CD4-positive, alpha-beta T cell (primary cell): ENCODE data around the gene ADA. TPM values are rescaled to one million over a fixed set of nuclear protein-coding genes. Genes with fewer than 3 reads are reported as not detected.

ENCODE experiments used
- ATAC-seq: fragments of 200-7000 bp; cut with Tn5 transposase; one replicate; pipeline ENCODE4 v1.10.0; 2022; ENCODE audit warnings: mild to moderate bottlenecking; ENCODE audit not compliant: poor library complexity
- CTCF ChIA-PET: fragments of 350-600 bp; sonication (Branson Sonifier 250); formaldehyde crosslinking; loops from one replicate; lab custom pipeline; 2021; ENCODE audit warnings: antibody characterized with exemption, inconsistent platforms; lab: Charles Lee
- POLR2A ChIA-PET: fragments of 350-600 bp; sonication (Branson Sonifier 250); formaldehyde crosslinking; loops from one replicate; lab custom pipeline; 2021; ENCODE audit warnings: antibody characterized with exemption, inconsistent platforms; lab: Charles Lee
- DNase-seq, 14 experiments: peaks; one replicate each; pipeline ENCODE4 v3.0.0-alpha.2; 2013 to 2020; ENCODE audit warnings: mixed read lengths in 2 of 14
- H3K27ac ChIP-seq, 2 donors: one replicate each; pipeline versions ENCODE4 v1.5.1 to v1.7.0; 2013; ENCODE audit warnings: low read length in 2 of 2, low read depth in 1 of 2, mild to moderate bottlenecking in 1 of 2
- H3K27me3 ChIP-seq, 2 experiments: 1 replicate in 1 of 2; 2 replicates in 1 of 2; pipeline versions ENCODE4 v1.6.1 to v1.7.0; 2013; ENCODE audit warnings: low read length in 2 of 2, control low read depth in 1 of 2, mild to moderate bottlenecking in 1 of 2, moderate library complexity in 1 of 2; ENCODE audit not compliant: insufficient read depth in 2 of 2, control insufficient read depth in 1 of 2
- H3K36me3 ChIP-seq: one replicate; pipeline ENCODE4 v1.6.1; 2013; ENCODE audit warnings: low read length, control low read depth; ENCODE audit not compliant: insufficient read depth
- H3K4me1 ChIP-seq: one replicate; pipeline ENCODE4 v1.6.1; 2013; ENCODE audit warnings: low read length, control low read depth; ENCODE audit not compliant: insufficient read depth
- H3K4me3 ChIP-seq: one replicate; pipeline ENCODE4 v1.5.1; 2013; ENCODE audit warnings: mild to moderate bottlenecking, low read length, moderate library complexity
- H3K9me3 ChIP-seq, 2 experiments: 1 replicate in 1 of 2; 2 replicates in 1 of 2; pipeline versions ENCODE4 v1.6.1 to v1.7.0; 2013; ENCODE audit warnings: low read length in 2 of 2, mild to moderate bottlenecking in 2 of 2, control low read depth in 1 of 2, moderate library complexity in 1 of 2; ENCODE audit not compliant: control insufficient read depth in 1 of 2, insufficient read depth in 1 of 2
- H3K27ac Mint-ChIP-seq: one replicate; pipeline ENCODE4 v1.8.0; 2020; ENCODE audit warnings: mixed read lengths
- H3K27me3 Mint-ChIP-seq: one replicate; pipeline ENCODE4 v1.8.0; 2021; ENCODE audit warnings: mixed read lengths
- H3K36me3 Mint-ChIP-seq: one replicate; pipeline ENCODE4 v1.8.0; 2021; ENCODE audit warnings: low read depth, mixed read lengths
- H3K4me1 Mint-ChIP-seq: one replicate; pipeline ENCODE4 v1.8.0; 2021; ENCODE audit warnings: low read depth, mixed read lengths
- H3K4me3 Mint-ChIP-seq: one replicate; pipeline ENCODE4 v1.8.0; 2020; ENCODE audit warnings: mild to moderate bottlenecking, mixed read lengths
- H3K9me3 Mint-ChIP-seq: one replicate; pipeline ENCODE4 v1.8.0; 2020; ENCODE audit warnings: mixed read lengths
- intact Hi-C, 2 experiments: fragments of 100-400 bp; cut with DNase I in 1 of 2; cut with micrococcal nuclease in 1 of 2; formaldehyde crosslinking; loops; one replicate each; pipeline versions ENCODE4 v1.15.1 to v1.9.0; 2023 to 2025; cut with DNase I, micrococcal nuclease
- total RNA-seq, 174 experiments: library from RNA in 2 of 174; stranded (reverse) in 2 of 174; gene quantifications; one replicate each; pipeline ENCODE4 v1.2.3 and lab custom pipeline; 2021 to 2026
- TF ChIP-seq, protein P1 (sequence below): fragments of 200-600 bp; IDR thresholded peaks from one replicate; pipeline ENCODE4 v1.8.0; 2022; ENCODE audit warnings: antibody characterized with exemption, mild to moderate bottlenecking

The ADA gene
- total RNA-seq, 2 experiments from 2014 or later = 31.7 to 32.8 TPM

DNA sequence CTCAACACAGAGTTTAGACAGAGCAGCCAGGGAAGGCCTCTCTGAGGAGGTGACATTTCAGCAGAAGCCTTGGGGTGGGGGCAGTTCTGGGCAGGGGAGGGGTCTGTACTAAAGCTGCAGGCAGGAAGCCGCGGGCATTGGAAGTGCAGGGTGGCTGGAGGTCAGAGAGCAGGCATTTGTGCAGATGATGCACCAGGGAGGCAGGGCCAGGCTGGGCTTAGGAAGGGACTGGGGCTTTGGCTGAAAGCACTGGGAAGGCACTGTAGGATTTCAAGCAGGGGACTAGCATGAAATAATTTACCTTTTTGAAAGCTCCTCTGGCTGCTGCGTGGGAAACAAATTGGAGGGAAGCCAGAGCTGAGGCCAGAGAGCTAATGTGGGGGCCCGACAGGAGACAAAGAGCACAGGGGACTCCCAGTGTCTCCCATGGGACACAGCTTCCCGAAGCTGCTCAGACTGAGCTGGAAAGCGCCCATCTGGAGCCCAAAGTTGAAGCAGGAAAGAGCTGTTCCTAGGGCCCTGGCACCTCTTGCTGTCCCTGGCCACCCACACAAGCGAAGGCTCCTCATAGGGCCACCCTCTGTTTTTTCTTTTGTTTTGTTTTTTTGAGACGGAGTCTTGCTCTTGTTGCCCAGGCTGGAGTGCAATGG lies 19.3 kb downstream of the ADA start:
- CTCF ChIA-PET = no interaction called here
- TF ChIP-seq, protein P1, sequence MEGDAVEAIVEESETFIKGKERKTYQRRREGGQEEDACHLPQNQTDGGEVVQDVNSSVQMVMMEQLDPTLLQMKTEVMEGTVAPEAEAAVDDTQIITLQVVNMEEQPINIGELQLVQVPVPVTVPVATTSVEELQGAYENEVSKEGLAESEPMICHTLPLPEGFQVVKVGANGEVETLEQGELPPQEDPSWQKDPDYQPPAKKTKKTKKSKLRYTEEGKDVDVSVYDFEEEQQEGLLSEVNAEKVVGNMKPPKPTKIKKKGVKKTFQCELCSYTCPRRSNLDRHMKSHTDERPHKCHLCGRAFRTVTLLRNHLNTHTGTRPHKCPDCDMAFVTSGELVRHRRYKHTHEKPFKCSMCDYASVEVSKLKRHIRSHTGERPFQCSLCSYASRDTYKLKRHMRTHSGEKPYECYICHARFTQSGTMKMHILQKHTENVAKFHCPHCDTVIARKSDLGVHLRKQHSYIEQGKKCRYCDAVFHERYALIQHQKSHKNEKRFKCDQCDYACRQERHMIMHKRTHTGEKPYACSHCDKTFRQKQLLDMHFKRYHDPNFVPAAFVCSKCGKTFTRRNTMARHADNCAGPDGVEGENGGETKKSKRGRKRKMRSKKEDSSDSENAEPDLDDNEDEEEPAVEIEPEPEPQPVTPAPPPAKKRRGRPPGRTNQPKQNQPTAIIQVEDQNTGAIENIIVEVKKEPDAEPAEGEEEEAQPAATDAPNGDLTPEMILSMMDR = no peak
- Histone ChIP-seq H3K27ac (no peak overlapping the region), H3K27me3 (no peaks in the 10 kb centered on the region), H3K9me3 (no peaks in the 10 kb centered on the region), H3K4me1 (no peaks in the 10 kb centered on the region), H3K36me3 (peaks cover 69% of the 10 kb centered on the region), H3K4me3 (no peak overlapping the region)
- peaks cover 86% of the 10 kb centered on the region for H3K36me3 Mint-ChIP-seq
- POLR2A ChIA-PET = no interaction called here
- no peaks in the 10 kb centered on the region for H3K9me3 Mint-ChIP-seq
- intact Hi-C loops = no loop called here
- no peak overlapping the region for H3K27ac Mint-ChIP-seq
- no peak for DNase-seq
- no peak for ATAC-seq
- H3K27me3 Mint-ChIP-seq = no peaks in the 10 kb centered on the region
- H3K4me1 Mint-ChIP-seq = no peaks in the 10 kb centered on the region
- H3K4me3 Mint-ChIP-seq = no peak overlapping the region

DNA sequence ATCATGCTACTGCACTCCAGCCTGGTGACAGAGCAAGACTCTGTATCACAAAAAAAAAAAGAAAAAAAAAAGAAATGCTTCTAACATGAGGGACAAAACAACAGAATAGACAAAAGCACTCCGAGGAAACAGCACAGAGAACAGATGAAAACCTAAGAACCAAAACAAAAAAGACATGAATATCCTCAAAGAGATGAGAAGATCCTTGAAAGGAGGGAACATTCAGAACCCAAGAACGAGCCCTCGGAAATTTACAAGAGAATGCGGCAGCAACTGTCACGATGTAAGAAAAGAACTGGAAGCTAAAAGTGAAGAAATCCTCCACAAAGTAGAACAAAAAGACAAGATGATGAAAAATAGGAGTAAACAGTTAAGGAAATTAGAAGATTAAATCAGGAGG lies 21.2 kb downstream of the ADA start:
- H3K36me3 Mint-ChIP-seq = peaks cover 86% of the 10 kb centered on the region
- H3K36me3 ChIP-seq = peaks cover 63% of the 10 kb centered on the region

DNA sequence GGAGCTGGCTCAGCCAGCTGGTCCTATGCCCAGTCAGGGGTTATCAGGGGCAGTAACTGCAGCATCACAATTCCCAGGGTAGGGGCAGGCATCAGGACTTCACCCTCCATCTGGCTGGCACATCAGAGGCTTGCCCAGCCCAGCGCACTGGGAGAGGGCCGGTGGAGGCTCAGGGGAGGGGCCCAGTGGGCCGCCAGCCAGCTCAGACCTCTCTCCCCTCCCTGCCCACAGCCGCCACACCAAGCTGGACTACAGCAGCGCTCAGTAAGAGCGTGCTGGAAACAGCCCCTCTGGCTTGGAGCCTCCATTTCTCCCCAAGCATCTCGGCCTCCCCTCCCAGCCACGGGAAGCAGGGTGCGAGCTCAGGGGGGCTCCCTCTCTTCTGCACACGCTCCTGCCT lies 22.0 kb downstream of the ADA start:
- H3K4me3 Mint-ChIP-seq = no peak overlapping the region
- no peaks in the 10 kb centered on the region for H3K9me3 Mint-ChIP-seq
- no peak for DNase-seq
- no peak for ATAC-seq
- no peaks in the 10 kb centered on the region for H3K4me1 ChIP-seq
- ChIA-PET CTCF (no interaction called here), POLR2A (no interaction called here)
- intact Hi-C loops = no loop called here
- H3K27ac Mint-ChIP-seq = peak overlapping the region; percentile 0
- H3K4me3 ChIP-seq = no peak overlapping the region
- TF ChIP-seq, protein P1 = no peak
- no peaks in the 10 kb centered on the region for H3K27me3 Mint-ChIP-seq
- H3K9me3 ChIP-seq = no peaks in the 10 kb centered on the region
- H3K27ac ChIP-seq = no peak overlapping the region
- peaks cover 86% of the 10 kb centered on the region for H3K36me3 Mint-ChIP-seq
- no peaks in the 10 kb centered on the region for H3K27me3 ChIP-seq
- H3K4me1 Mint-ChIP-seq = no peaks in the 10 kb centered on the region
- peaks cover 63% of the 10 kb centered on the region for H3K36me3 ChIP-seq

More for the DNA sequence above, 21.2 kb downstream of the ADA start:
- Mint-ChIP-seq H3K27me3 (no peaks in the 10 kb centered on the region), H3K4me1 (no peaks in the 10 kb centered on the region), H3K27ac (peak overlapping the region; percentile 0), H3K9me3 (no peaks in the 10 kb centered on the region), H3K4me3 (no peak overlapping the region)
- Histone ChIP-seq H3K4me3 (no peak overlapping the region), H3K27ac (no peak overlapping the region), H3K27me3 (no peaks in the 10 kb centered on the region), H3K9me3 (no peaks in the 10 kb centered on the region), H3K4me1 (no peaks in the 10 kb centered on the region)
- TF ChIP-seq, protein P1 = no peak
- CTCF ChIA-PET = no interaction called here
- no peak for DNase-seq
- POLR2A ChIA-PET = interaction anchor here (1.5 kb wide), 1 partner anchor 13 kb away, joined by 3 read pairs; no protein-coding TSS in a partner anchor
- ATAC-seq = no peak
- intact Hi-C loops = no loop called here
